IPS-NIHi7 (cell line): Measurements from ENCODE around the gene RAB25.
"Not testable (repeated sequence)": the region's sequence is repeated elsewhere in the genome, so short reads cannot be mapped to it uniquely, and the experiment has no call there.

Experiments
- DNase-seq: peaks from one replicate; pipeline ENCODE4 v3.0.0; 2012; ENCODE audit warnings: mixed read lengths; ENCODE audit errors: extremely low spot score

Gene RAB25

DNA sequence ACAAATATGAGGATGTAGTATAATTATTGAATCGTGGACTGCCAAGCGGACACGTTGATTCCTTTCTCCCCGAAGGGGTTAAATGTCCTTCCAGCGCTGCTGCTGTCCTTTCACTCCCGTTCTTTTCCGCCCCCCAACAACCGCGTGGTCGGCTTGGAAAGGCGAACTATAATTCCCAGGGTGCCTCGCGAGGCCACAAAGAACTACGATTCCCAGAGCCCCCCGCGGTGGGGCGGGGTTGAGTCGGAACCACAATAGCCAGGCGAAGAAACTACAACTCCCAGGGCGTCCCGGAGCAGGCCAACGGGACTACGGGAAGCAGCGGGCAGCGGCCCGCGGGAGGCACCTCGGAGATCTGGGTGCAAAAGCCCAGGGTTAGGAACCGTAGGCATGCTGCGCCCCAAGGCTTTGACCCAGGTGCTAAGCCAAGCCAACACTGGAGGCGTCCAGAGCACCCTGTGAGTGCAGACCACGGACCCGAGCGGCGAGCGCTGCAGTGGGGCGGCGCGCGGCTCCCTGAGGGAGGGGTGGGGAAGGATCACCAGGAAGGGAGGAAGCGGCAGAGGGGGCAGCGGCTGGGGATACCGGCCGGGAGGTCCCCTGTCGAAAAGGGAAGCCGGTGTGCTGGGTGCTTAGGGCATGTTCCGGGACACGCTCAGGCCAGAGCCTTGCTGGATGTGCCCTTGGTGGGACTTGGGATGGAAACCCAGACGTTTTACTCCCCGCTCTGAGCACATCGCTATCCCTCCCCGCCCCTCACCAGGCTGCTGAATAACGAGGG lies 6.3 kb upstream of the RAB25 start, which contains the start of gene LAMTOR2:
TSS of gene LAMTOR2 (plus strand) at position 283 of the 781 bp plus-strand sequence. CDS start at position 391, 108 bp downstream.
- DNase-seq: peak; percentile 91

GRCh38 chr1:156055281-156056048 lies 5.5 kb upstream of the RAB25 start:
- DNase-seq: no peak

DNA sequence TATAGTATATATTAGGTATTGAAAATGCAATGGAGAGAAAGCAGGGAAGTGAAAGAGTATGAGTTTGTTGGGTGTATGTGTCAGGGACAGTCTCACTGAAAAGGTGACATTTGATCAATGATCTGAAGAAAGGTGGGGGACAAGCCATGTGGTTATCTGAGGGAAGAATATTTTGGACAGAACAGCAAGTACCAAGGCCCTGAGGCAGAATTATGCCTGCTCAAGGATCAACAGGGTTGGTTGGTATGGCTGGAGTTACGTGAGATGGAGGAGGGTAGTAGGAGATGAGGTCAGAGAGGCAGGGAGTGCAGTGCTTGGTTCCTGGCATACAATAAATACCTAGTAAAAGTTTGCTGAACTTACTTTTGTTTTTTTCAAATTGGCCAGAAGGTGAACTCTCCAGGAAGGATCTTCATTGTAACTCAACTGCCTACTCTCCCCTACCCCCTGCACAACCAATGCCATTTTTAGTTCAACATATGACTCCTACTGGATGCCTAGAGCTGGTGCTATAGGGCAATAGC lies 4.6 kb upstream of the RAB25 start:
- DNase-seq: no peak

GRCh38 chr1:156062189-156062588 lies 1.2 kb downstream of the RAB25 start:
- DNase-seq: no peak

- no peak for DNase-seq
These were observed 3.0 kb downstream of the RAB25 start for GRCh38 chr1:156063997-156064285.

GRCh38 chr1:156064615-156065014 lies 3.7 kb downstream of the RAB25 start:
- DNase-seq: no peak

DNA sequence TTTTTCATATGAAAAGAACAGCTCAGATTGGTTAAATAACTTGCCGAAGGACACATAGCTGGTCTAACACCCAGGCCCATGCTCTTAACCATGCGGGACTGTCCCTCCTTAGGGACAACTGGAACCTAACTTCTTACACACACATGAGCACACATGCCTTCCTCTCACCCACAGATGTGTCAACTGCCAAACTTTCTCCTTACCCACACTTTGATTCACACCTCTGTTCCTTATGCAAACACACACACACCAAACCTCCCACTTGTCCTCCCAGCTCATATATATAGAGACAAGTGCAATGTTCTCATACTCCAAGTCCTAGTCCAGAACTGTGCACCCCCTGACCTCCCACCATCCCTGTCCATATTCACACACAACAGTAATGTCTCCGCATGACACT lies 4.3 kb downstream of the RAB25 start:
- DNase-seq: no peak

DNA sequence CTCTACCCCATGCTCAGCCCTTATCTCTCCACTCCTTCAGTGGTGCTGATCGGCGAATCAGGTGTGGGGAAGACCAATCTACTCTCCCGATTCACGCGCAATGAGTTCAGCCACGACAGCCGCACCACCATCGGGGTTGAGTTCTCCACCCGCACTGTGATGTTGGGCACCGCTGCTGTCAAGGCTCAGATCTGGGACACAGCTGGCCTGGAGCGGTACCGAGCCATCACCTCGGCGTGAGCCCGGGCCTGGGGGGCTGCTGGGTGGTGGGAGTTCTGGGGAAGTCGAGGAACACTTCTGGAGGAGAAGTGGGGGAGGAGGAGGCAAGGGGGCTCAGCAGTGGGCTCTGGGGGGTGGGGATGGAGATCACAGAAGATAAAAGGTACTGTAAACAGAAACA lies 4.9 kb downstream of the RAB25 start:
- DNase-seq: no peak

DNA sequence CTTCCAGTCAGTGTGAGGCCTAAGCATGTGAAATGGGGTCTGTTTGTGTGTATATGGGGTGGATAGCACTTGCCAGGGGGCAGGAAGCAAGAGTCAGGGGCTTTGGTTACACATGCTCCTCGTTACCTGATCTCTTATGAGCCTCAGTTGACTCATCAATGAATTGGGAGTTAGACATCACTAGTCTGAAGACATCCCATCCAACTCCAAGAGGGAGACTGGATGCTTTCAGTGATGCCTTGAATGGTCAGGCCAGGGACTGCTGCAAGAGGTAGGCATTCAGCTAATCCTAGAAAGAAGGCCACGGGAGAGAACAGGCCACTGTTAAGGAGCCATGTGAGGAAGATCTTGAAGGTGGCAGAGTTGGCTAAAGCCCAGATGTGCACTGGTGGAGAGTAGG lies 6.3 kb downstream of the RAB25 start:
- no peak for DNase-seq

- DNase-seq: no peak
These were observed 8.8 kb downstream of the RAB25 start for GRCh38 chr1:156069490-156070455.

- no peak for DNase-seq
These were observed 9.6 kb downstream of the RAB25 start for GRCh38 chr1:156070548-156070947.

DNA sequence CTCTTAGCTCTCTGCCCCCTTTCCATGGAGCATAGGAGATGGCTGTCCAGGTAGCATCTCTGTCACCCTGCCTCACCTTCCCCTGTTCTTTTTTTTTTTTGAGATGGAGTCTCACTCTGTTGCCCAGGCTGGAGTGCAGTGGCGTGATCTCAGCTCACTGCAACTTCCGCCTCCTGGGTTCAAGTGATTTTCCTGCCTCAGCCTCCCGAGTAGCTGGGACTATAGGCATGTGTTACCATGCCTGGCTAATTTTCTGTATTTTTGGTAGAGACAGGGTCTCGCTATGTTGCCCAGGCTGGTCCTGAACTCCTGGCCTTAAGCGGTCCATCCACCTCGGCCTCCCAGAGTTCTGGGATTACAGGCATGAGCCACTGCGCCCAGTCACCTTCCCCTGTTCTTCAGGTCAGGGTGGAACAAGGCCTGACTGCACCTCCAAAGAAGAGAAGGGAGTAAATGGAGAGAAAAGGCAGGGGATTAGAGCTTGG lies 10.4 kb downstream of the RAB25 start:
- not testable (repeated sequence) for DNase-seq

DNA sequence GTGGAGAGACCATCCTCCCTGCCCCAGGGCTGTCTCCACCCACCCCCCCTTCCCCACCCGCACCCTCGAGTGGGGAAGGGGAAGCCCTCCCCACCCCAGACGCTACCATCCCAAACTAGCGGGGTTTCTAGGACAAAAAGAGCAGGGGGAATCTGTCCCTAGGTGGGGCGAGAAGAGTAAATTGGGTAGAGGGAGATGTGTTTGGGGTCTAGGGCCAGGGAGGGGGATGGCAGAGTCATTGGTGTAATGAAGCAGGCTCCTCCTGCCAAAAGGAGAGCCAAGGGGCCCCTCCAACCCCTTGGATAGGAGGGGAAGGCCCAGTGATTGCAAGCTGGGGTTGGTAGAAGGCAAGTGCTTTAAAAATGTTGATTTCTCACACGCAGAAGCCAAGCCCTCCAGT lies 11.3 kb downstream of the RAB25 start:
- no peak for DNase-seq

DNA sequence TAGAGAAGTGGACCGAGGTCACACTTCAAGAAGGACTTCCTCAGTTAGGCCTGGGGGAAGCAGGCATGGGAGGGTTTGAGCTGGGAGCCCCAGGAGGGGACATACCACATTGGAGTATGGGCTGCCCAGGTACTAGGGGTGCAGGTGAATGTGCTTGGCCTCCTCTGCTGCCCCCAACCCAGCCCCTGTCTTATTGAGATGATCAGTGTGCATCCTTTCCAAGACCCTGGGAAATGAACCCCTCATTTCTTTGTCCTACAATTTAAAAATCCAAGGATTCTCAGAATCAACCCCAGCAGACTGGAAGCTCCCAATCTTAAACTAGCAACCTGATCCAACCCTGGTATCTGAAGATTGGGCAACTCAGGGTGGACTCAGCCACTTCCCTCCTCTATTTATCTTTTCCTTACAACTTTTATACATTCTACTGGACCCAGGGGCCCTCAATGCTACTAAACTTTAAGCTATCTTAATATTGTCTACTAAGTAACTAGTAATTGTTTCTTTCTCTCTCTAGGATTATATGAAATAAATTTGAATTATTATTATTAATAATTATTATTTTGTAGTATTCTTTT lies 12.2 kb downstream of the RAB25 start:
- DNase-seq: no peak

GRCh38 chr1:156073740-156074139 lies 12.8 kb downstream of the RAB25 start:
- peak; percentile 82 for DNase-seq

GRCh38 chr1:156074661-156075060 lies 13.7 kb downstream of the RAB25 start:
- no peak for DNase-seq

DNA sequence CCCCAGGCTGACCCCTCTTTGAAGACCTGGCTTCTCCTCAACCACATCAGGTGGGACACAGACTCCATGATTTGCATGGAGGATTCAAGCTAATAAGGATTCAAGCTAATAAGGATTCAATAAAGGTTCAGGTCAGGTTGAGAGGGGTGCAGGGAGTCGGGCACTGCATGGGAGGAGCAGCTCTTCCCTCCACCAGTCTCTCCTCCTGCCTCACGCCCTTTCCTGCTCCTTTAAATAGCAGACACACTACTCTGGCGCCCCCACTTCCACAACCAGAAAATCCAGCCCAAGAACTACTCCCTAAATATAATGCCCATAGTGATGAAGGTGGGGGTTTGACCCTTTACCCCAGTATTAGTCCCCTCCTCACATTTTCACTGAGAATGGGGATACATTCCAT lies 14.2 kb downstream of the RAB25 start:
- DNase-seq: no peak

GRCh38 chr1:156075775-156076204 lies 14.8 kb downstream of the RAB25 start:
- DNase-seq: no peak

- DNase-seq: no peak
These were observed 15.9 kb downstream of the RAB25 start for GRCh38 chr1:156076609-156077429.

GRCh38 chr1:156077430-156077760 lies 16.4 kb downstream of the RAB25 start:
- DNase-seq: no peak

GRCh38 chr1:156078728-156079127 lies 17.8 kb downstream of the RAB25 start:
- no peak for DNase-seq
